K562 (cell line): Measurements from ENCODE around the gene CTDSPL. TPM values are rescaled to one million over a fixed set of nuclear protein-coding genes. Genes with fewer than 3 reads are reported as not detected.

Experiments used
- BDP1 ChIP-seq: IDR thresholded peaks from 3 replicates; pipeline ENCODE4 v1.6.1; 2011; ENCODE audit not compliant: insufficient read length, insufficient read depth
- HDAC6 ChIP-seq: IDR thresholded peaks from 2 replicates; pipeline ENCODE4 v1.6.1; 2012; ENCODE audit warnings: low read depth, mild to moderate bottlenecking, control low read depth, inconsistent platforms, low read length, moderate library complexity
- HLTF ChIP-seq: fragments of 450-650 bp; IDR thresholded peaks from 2 replicates; pipeline ENCODE4 v1.6.1; 2016
- HMG20B ChIP-seq: fragments of 250-450 bp; sonication (Bioruptor Pico); IDR thresholded peaks from 2 replicates; pipeline ENCODE4 v1.5.0; 2021; ENCODE audit warnings: mild to moderate bottlenecking
- RBBP5 ChIP-seq: fragments of 200-600 bp; sonication (generic); IDR thresholded peaks from 2 replicates; pipeline ENCODE4 v1.6.1; 2012; ENCODE audit warnings: borderline replicate concordance, mild to moderate bottlenecking, low read length, control low read depth, inconsistent platforms; ENCODE audit not compliant: insufficient read depth, poor library complexity, severe bottlenecking
- RHOXF2B ChIP-seq: fragments of 250-450 bp; sonication (Bioruptor Pico); conservative IDR thresholded peaks from 2 replicates; pipeline ENCODE4 v1.5.1; 2021
- SNIP1 ChIP-seq: fragments of 450-650 bp; IDR thresholded peaks from 2 replicates; pipeline ENCODE4 v1.7.1; 2017; ENCODE audit warnings: low read depth, mild to moderate bottlenecking
- ZNF121 ChIP-seq: sonication (generic); formaldehyde crosslinking; conservative IDR thresholded peaks from 2 replicates; pipeline ENCODE4 v1.8.0; 2022; ENCODE audit warnings: missing genetic modification reagents
- ZNF174 ChIP-seq: fragments of 250-450 bp; sonication (Bioruptor Pico); IDR thresholded peaks from 2 replicates; pipeline ENCODE4 v1.4.0; 2020; ENCODE audit warnings: mild to moderate bottlenecking
- ZNF175 ChIP-seq: fragments of 200-800 bp; sonication (Bioruptor generic); IDR thresholded peaks from 2 replicates; pipeline ENCODE4 v1.6.1; 2016; ENCODE audit warnings: low read depth, mild to moderate bottlenecking, missing genetic modification characterization, missing compliant biosample characterization
- ZNF764 ChIP-seq: fragments of 250-450 bp; sonication (Bioruptor Pico); IDR thresholded peaks from 2 replicates; pipeline ENCODE4 v1.4.0; 2020; ENCODE audit warnings: low read depth, mild to moderate bottlenecking, moderate library complexity
- polyA plus RNA-seq, 8 experiments: library from polyadenylated mRNA; depleted of rRNA in 4 of 8; stranded (reverse) in 5 of 8; unstranded in 3 of 8; fragments of >200 nt; fragmentation: Nextera tagmentation in 2 of 8; fragmentation: Illumina TruSeq in 1 of 8; extraction: Ambion mirVana in 2 of 8; extraction: Trizol in 1 of 8; gene quantifications; 2 replicates each; pipeline versions ENCODE4 v1.2.1 to v1.2.3, GENCODE V29; 2011 to 2014; ENCODE audit warnings: inconsistent platforms in 1 of 8, missing spikeins in 1 of 8
- total RNA-seq, 7 experiments: library from RNA; depleted of rRNA in 6 of 7; stranded (reverse); fragments of >200 nt in 6 of 7; fragmentation: Illumina TruSeq in 2 of 7; extraction: Trizol in 2 of 7; gene quantifications; 2 replicates each; pipeline versions ENCODE4 v1.2.1 to v1.2.3, GENCODE V29; 2011 to 2021; ENCODE audit warnings: low replicate concordance in 1 of 7
- TF ChIP-seq, protein P1 (sequence below): fragments of 150-350 bp; conservative IDR thresholded peaks from 2 replicates; pipeline ENCODE4 v1.6.1; 2014; ENCODE audit warnings: low read length
- TF ChIP-seq, protein P2 (sequence below): sonication (generic); formaldehyde crosslinking; IDR thresholded peaks from 2 replicates; pipeline ENCODE4 v1.8.0; 2022; ENCODE audit warnings: mild to moderate bottlenecking, low read depth, missing genetic modification reagents

CTDSPL gene
- total and polyA plus RNA-seq, 9 of the 15 experiments (the other 6 are each of a cell fraction or from before 2014, with no cell fraction given) = 5.1 to 19.3 (median 11.3) TPM

DNA sequence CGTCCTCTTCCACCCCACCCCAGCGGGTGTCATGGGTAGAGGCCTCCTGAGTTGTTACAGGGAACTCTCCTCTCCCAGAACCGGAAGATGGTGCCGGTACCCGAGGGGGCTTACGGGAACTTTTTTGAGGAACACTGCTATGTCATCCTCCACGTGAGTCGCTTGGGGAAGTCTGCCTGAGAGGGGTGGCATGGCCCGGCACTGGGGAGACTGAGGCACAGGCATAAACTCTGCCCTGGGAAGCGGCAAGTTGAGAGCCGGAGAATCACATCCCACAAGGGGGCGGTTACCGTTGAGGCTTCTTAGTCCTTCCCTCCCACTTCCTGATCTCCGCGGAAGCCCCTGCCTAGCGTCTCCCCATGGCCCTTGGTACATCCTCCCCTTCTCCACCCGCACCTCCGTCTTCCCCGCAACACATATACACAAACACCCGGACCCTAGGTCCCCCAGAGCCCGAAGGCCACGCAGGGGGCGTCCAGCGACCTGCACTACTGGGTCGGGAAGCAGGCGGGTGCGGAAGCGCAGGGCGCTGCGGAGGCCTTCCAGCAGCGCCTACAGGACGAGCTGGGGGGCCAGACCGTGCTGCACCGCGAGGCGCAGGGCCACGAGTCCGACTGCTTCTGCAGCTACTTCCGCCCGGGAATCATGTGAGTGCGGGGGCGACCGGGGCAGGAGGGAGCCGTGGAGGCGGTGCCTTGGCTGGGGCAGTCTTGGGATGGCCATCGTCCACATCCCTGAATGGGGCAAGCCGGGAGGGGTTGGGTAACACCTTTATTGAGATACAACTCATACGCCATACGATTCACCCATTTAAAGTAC lies 132.3 kb downstream of the CTDSPL start (continued):
- TF ChIP-seq RHOXF2B (CRISPR knock-in tag) (no peak), RBBP5 (peak; percentile 85), SNIP1 (no peak), HDAC6 (no peak), BDP1 (no peak), HMG20B (0 out of 2 replicates have a peak, but pooled peaks have one; percentile 78), ZNF121 (CRISPR knock-in tag) (0 out of 2 replicates have a peak, but pooled peaks have one; percentile 11), ZNF174 (CRISPR knock-in tag) (no peak), ZNF175 (CRISPR knock-in tag) (peak; percentile 85), HLTF (peak; percentile 92; the same call in 1 of the 2 replicates), ZNF764 (no peak)
- TF ChIP-seq, protein P1, sequence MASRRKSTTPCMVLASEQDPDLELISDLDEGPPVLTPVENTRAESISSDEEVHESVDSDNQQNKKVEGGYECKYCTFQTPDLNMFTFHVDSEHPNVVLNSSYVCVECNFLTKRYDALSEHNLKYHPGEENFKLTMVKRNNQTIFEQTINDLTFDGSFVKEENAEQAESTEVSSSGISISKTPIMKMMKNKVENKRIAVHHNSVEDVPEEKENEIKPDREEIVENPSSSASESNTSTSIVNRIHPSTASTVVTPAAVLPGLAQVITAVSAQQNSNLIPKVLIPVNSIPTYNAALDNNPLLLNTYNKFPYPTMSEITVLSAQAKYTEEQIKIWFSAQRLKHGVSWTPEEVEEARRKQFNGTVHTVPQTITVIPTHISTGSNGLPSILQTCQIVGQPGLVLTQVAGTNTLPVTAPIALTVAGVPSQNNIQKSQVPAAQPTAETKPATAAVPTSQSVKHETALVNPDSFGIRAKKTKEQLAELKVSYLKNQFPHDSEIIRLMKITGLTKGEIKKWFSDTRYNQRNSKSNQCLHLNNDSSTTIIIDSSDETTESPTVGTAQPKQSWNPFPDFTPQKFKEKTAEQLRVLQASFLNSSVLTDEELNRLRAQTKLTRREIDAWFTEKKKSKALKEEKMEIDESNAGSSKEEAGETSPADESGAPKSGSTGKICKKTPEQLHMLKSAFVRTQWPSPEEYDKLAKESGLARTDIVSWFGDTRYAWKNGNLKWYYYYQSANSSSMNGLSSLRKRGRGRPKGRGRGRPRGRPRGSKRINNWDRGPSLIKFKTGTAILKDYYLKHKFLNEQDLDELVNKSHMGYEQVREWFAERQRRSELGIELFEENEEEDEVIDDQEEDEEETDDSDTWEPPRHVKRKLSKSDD = 0 out of 2 replicates have a peak, but pooled peaks have one; percentile 47
- TF ChIP-seq, protein P2, sequence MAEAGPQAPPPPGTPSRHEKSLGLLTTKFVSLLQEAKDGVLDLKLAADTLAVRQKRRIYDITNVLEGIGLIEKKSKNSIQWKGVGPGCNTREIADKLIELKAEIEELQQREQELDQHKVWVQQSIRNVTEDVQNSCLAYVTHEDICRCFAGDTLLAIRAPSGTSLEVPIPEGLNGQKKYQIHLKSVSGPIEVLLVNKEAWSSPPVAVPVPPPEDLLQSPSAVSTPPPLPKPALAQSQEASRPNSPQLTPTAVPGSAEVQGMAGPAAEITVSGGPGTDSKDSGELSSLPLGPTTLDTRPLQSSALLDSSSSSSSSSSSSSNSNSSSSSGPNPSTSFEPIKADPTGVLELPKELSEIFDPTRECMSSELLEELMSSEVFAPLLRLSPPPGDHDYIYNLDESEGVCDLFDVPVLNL (CRISPR knock-in tag) = peak; percentile 81; the same call in 1 of the 2 replicates
